Spleen (tissue), 7 donors: ENCODE measurements around the gene ERG28.

ENCODE experiments used
- CTCF ChIP-seq, 11 experiments: fragments of 200-600 bp in 7 of 11; fragments of 450-650 bp in 4 of 11; sonication (generic) in 4 of 11; IDR thresholded peaks in 8 of 11; conservative IDR thresholded peaks in 3 of 11; 1 replicate in 7 of 11; 2 replicates in 4 of 11; pipeline versions ENCODE4 v1.4.0 to v1.8.0; 2016 to 2021; ENCODE audit warnings: antibody characterized with exemption in 11 of 11, inconsistent platforms in 4 of 11, mild to moderate bottlenecking in 1 of 11
- POLR2AphosphoS5 ChIP-seq, 3 donors: sonication (generic); formaldehyde crosslinking; IDR thresholded peaks; one replicate each; pipeline ENCODE4 v1.5.1; 2017; ENCODE audit warnings: antibody characterized with exemption in 3 of 3
- donor health status: DM: no; HTN: no; CAD: no; lungs with moderate emphysema.
- donor health status: DM: no; HTN: no; CAD: no.
- donor health status: DM: no; HTN: no; CAD: no.

GRCh38 chr14:75626396-75626795 lies 34.3 kb downstream of the ERG28 start:
- TF ChIP-seq CTCF (IDR thresholded peaks at IDR 0.05 in 8 of 11, conservative IDR thresholded peaks at IDR 0.05 in 3 of 11) (no peak), POLR2AphosphoS5 (IDR thresholded peaks at IDR 0.05) (no peak)
